GM21786 (cell line): ENCODE results near the gene INPP5E.

Experiments used
- ATAC-seq: cut with Tn5 transposase; IDR thresholded peaks from one replicate; pipeline ENCODE4 v1.9.1; 2021; ENCODE audit not compliant: unreplicated experiment

INPP5E gene

GRCh38 chr9:136474021-136474640, 34.5 kb upstream of the INPP5E start:
- no peak for ATAC-seq

- no peak for ATAC-seq
These were observed 33.7 kb upstream of the INPP5E start for GRCh38 chr9:136473354-136473721.

- ATAC-seq = no peak
These were observed 33.2 kb upstream of the INPP5E start for GRCh38 chr9:136472640-136473353.

- ATAC-seq = no peak
These were observed 32.3 kb upstream of the INPP5E start for GRCh38 chr9:136471802-136472487.

- no peak for ATAC-seq
These were observed 31.3 kb upstream of the INPP5E start for GRCh38 chr9:136470792-136471469.

- no peak for ATAC-seq
These were observed 30.7 kb upstream of the INPP5E start for GRCh38 chr9:136470356-136470755.

GRCh38 chr9:136467766-136468165, 28.1 kb upstream of the INPP5E start:
- ATAC-seq = no peak

GRCh38 chr9:136466155-136466541, 26.5 kb upstream of the INPP5E start:
- no peak for ATAC-seq

- no peak for ATAC-seq
These were observed 26.0 kb upstream of the INPP5E start for GRCh38 chr9:136465500-136466154.

GRCh38 chr9:136464241-136464640, 24.6 kb upstream of the INPP5E start:
- ATAC-seq = no peak

GRCh38 chr9:136463578-136463977, 23.9 kb upstream of the INPP5E start:
- ATAC-seq = no peak

GRCh38 chr9:136462664-136463063, 23.0 kb upstream of the INPP5E start:
- ATAC-seq = no peak

GRCh38 chr9:136460772-136461325, 21.2 kb upstream of the INPP5E start:
- ATAC-seq = no peak

- ATAC-seq = no peak
These were observed 19.8 kb upstream of the INPP5E start for GRCh38 chr9:136459425-136459824.

- ATAC-seq = no peak
These were observed 17.7 kb upstream of the INPP5E start for GRCh38 chr9:136457326-136457725.

GRCh38 chr9:136456258-136456657, 16.6 kb upstream of the INPP5E start:
- no peak for ATAC-seq

- no peak for ATAC-seq
These were observed 15.7 kb upstream of the INPP5E start for GRCh38 chr9:136455043-136456002.

GRCh38 chr9:136454026-136454796, 14.6 kb upstream of the INPP5E start:
- ATAC-seq = no peak

GRCh38 chr9:136453326-136453725, 13.7 kb upstream of the INPP5E start:
- ATAC-seq = no peak
